ENCODE results near the gene FAM241A.

DNA sequence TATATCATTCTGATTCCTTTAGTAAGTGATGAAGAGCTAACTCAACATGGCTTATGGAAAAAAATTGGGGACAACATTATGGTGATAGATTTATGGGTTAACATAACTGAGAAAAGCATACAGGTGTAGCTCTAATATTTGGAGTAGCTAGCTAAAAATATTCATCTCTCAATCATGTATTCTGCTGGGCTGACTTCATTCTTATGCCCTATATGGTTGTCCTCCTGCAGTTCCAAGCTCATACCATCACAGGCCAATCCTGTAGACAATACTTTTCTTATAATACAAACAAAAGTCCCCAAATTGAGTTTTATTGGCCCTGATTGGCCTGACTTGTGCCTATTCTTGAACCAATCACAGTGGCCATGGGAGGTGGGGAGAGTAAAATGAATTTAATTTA lies 6.7 kb upstream of the FAM241A start:
- TF ChIP-seq, protein P1, sequence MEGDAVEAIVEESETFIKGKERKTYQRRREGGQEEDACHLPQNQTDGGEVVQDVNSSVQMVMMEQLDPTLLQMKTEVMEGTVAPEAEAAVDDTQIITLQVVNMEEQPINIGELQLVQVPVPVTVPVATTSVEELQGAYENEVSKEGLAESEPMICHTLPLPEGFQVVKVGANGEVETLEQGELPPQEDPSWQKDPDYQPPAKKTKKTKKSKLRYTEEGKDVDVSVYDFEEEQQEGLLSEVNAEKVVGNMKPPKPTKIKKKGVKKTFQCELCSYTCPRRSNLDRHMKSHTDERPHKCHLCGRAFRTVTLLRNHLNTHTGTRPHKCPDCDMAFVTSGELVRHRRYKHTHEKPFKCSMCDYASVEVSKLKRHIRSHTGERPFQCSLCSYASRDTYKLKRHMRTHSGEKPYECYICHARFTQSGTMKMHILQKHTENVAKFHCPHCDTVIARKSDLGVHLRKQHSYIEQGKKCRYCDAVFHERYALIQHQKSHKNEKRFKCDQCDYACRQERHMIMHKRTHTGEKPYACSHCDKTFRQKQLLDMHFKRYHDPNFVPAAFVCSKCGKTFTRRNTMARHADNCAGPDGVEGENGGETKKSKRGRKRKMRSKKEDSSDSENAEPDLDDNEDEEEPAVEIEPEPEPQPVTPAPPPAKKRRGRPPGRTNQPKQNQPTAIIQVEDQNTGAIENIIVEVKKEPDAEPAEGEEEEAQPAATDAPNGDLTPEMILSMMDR (conservative IDR thresholded peaks at IDR 0.05; ENCODE audit: low read depth, low read length) = no peak
- TF ChIP-seq EZH2 (IDR thresholded peaks at IDR 0.05; ENCODE audit: low read length, unreplicated experiment) (no peak), EZH2phosphoT487 (IDR thresholded peaks at IDR 0.05; ENCODE audit: borderline replicate concordance, low read length) (no peak)
